Measurements from ENCODE around the gene PFDN4.
"Not testable (repeated sequence)": the region's sequence is repeated elsewhere in the genome, so short reads cannot be mapped to it uniquely, and the experiment has no call there.

Gene PFDN4

GRCh38 chr20:54217762-54218161, 9.9 kb downstream of the PFDN4 start:
- DNase-seq (ENCODE audit: insufficient read length, low spot score) (no peak), FAIRE-seq (no peak)
- no peak for TF ChIP-seq POLR2A (IDR thresholded peaks at IDR 0.05; ENCODE audit: low read depth, low read length)

- FAIRE-seq (no peak), DNase-seq (ENCODE audit: insufficient read length, low spot score) (no peak)
- TF ChIP-seq POLR2A (IDR thresholded peaks at IDR 0.05; ENCODE audit: low read depth, low read length): no peak
Observed at GRCh38 chr20:54218470-54218869, 10.6 kb downstream of the PFDN4 start.

- TF ChIP-seq POLR2A (IDR thresholded peaks at IDR 0.05; ENCODE audit: low read depth, low read length): no peak
- DNase-seq (ENCODE audit: insufficient read length, low spot score) (no peak), FAIRE-seq (no peak)
Observed at GRCh38 chr20:54219751-54220426, 12.0 kb downstream of the PFDN4 start.

- FAIRE-seq (no peak), DNase-seq (ENCODE audit: insufficient read length, low spot score) (no peak)
- no peak for TF ChIP-seq POLR2A (IDR thresholded peaks at IDR 0.05; ENCODE audit: low read depth, low read length)
Observed at GRCh38 chr20:54220722-54221121, 12.8 kb downstream of the PFDN4 start.

GRCh38 chr20:54221353-54221752, 13.5 kb downstream of the PFDN4 start:
- FAIRE-seq: no peak
- no peak for TF ChIP-seq POLR2A (IDR thresholded peaks at IDR 0.05; ENCODE audit: low read depth, low read length)
- DNase-seq (ENCODE audit: insufficient read length, low spot score): no peak

GRCh38 chr20:54221996-54222890, 14.4 kb downstream of the PFDN4 start:
- DNase-seq (ENCODE audit: insufficient read length, low spot score) (no peak), FAIRE-seq (no peak)
- no peak for TF ChIP-seq POLR2A (IDR thresholded peaks at IDR 0.05; ENCODE audit: low read depth, low read length)

- no peak for DNase-seq (ENCODE audit: insufficient read length, low spot score)
- no peak for TF ChIP-seq POLR2A (IDR thresholded peaks at IDR 0.05; ENCODE audit: low read depth, low read length)
- FAIRE-seq: no peak
Observed at GRCh38 chr20:54223285-54223684, 15.4 kb downstream of the PFDN4 start.

- FAIRE-seq (no peak), DNase-seq (ENCODE audit: insufficient read length, low spot score) (no peak)
- TF ChIP-seq POLR2A (IDR thresholded peaks at IDR 0.05; ENCODE audit: low read depth, low read length): no peak
Observed at GRCh38 chr20:54223751-54224150, 15.9 kb downstream of the PFDN4 start.

GRCh38 chr20:54224642-54225041, 16.8 kb downstream of the PFDN4 start:
- not testable (repeated sequence) for DNase-seq (ENCODE audit: insufficient read length, low spot score); FAIRE-seq

GRCh38 chr20:54227241-54227640, 19.4 kb downstream of the PFDN4 start:
- TF ChIP-seq POLR2A (IDR thresholded peaks at IDR 0.05; ENCODE audit: low read depth, low read length): no peak
- FAIRE-seq: no peak
- DNase-seq (ENCODE audit: insufficient read length, low spot score): no peak

GRCh38 chr20:54227751-54228150, 19.9 kb downstream of the PFDN4 start:
- DNase-seq (ENCODE audit: insufficient read length, low spot score): no peak
- FAIRE-seq: no peak
- no peak for TF ChIP-seq POLR2A (IDR thresholded peaks at IDR 0.05; ENCODE audit: low read depth, low read length)

GRCh38 chr20:54228841-54229240, 21.0 kb downstream of the PFDN4 start:
- no peak for FAIRE-seq
- no peak for TF ChIP-seq POLR2A (IDR thresholded peaks at IDR 0.05; ENCODE audit: low read depth, low read length)

GRCh38 chr20:54229566-54230160, 21.8 kb downstream of the PFDN4 start:
- no peak for TF ChIP-seq POLR2A (IDR thresholded peaks at IDR 0.05; ENCODE audit: low read depth, low read length)
- FAIRE-seq: no peak
- no peak for DNase-seq (ENCODE audit: insufficient read length, low spot score)

More at GRCh38 chr20:54228841-54229240, 21.0 kb downstream of the PFDN4 start:
- DNase-seq (ENCODE audit: insufficient read length, low spot score): no peak

- DNase-seq (ENCODE audit: insufficient read length, low spot score): no peak
- FAIRE-seq: no peak
- no peak for TF ChIP-seq POLR2A (IDR thresholded peaks at IDR 0.05; ENCODE audit: low read depth, low read length)
Observed at GRCh38 chr20:54231036-54231435, 23.1 kb downstream of the PFDN4 start.
